Middle frontal gyrus (tissue), 1 donor: ENCODE measurements around the gene CFAP97D1.

Experiments
- DNase-seq: peaks from one replicate; pipeline ENCODE4 v3.0.0-alpha.2; 2015; ENCODE audit warnings: low spot score; ENCODE audit errors: extremely low spot score

Gene CFAP97D1

GRCh38 chr17:43780135-43780534 is at the start of gene CFAP97D1:
Gene CFAP97D1 (plus strand): TSS chr17:43780435. CDS start chr17:43780463, 28 bp downstream.
- no peak for DNase-seq

DNA sequence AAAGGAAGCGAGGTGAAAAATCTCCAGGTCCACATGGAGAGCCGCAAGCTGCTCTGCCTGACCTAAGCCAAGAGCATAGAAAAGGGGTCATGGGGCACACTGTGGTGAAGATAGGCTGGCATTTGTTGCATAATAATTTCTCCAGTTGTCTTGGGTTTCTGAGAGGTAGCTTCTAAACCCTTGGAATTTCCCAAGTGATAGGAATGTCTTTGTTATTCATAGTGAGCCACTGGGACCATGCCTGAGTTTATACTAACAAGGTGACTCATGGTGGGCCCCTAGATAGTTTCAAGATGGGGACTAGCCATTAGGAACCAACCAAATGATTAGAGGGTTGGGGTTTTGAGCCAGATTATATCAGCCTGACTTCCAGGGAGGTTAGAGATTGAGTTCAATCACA is 47.3 kb upstream of the CFAP97D1 start:
- DNase-seq: no peak

DNA sequence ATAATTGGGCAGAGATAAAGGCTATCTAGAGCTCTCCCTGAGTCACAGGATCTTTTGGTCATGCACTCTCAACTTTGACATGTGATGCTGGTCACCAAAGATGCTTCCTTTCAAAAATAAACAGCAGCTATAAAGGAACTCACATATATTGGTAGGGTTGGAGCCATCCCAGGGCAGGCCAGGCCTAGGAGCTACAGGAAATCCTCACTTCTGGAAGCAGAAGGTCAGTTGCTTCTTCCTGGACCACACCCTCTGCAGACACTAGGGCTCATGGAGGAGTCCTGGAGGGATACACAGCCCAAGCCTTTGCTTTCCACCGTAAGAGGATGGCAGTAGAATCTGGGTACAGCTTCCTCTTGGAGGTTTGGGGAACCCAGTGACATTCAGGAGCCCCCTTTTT is 46.3 kb upstream of the CFAP97D1 start:
- no peak for DNase-seq

GRCh38 chr17:43734376-43734775 is 45.9 kb upstream of the CFAP97D1 start:
- DNase-seq: no peak

DNA sequence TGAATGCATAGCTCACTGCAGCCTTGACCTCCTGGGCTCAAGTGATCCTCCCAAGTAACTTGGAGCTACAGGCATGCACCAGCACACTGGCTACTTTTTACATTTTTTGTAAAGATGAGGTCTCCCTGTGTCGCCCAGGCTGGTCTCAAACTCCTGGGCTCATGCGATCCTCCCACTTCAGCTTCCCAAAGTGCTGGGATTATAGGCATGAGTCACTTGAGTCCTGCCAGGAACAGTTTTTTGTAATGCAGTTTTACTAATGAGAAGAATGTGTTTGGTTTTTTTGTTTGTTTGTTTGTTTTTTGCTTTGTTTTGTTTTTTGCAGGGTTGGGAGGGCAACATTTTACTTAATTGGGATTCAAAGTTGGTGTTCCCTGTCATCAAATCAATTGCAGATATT is 43.8 kb upstream of the CFAP97D1 start:
- no peak for DNase-seq

- no peak for DNase-seq
Measured at GRCh38 chr17:43737722-43738121, 42.5 kb upstream of the CFAP97D1 start.

GRCh38 chr17:43740541-43740940 is 39.7 kb upstream of the CFAP97D1 start:
- DNase-seq: no peak

- no peak for DNase-seq
Measured at GRCh38 chr17:43741636-43742035, 38.6 kb upstream of the CFAP97D1 start.

- no peak for DNase-seq
Measured at GRCh38 chr17:43745541-43745940, 34.7 kb upstream of the CFAP97D1 start.

GRCh38 chr17:43750153-43750552 is 30.1 kb upstream of the CFAP97D1 start:
- DNase-seq: no peak

DNA sequence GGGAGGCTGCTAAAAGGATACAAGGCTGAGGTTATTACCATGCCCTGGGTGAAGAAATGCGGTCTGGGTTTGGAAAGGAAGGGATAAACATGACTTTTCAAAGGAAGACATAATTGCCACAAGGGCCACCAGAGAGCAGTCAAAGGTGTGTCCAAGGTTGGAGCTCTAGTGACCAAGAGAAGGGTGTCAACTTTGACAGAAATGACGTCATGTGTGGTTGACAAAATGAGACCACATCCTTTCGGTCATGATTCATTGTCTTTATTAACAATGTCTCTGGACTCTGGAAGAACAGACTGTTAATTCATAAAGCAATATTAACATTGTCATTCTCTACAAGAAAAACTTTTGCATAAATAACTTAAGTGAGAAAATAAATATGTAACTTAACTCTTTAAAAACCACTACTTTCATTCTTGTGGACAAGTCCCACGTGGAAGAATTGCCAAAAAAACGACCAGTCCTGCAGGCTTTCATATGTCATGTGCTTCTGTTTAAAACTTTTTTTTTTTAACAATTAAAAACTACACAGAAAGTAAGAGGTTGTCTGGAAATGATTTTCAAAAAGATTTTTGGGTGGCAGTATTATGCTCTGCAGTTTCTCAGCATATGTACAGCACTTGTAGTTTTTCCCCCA is 26.6 kb upstream of the CFAP97D1 start:
- DNase-seq: no peak

GRCh38 chr17:43754947-43755346 is 25.3 kb upstream of the CFAP97D1 start:
- DNase-seq: no peak

GRCh38 chr17:43755389-43755875 is 24.8 kb upstream of the CFAP97D1 start:
- no peak for DNase-seq

DNA sequence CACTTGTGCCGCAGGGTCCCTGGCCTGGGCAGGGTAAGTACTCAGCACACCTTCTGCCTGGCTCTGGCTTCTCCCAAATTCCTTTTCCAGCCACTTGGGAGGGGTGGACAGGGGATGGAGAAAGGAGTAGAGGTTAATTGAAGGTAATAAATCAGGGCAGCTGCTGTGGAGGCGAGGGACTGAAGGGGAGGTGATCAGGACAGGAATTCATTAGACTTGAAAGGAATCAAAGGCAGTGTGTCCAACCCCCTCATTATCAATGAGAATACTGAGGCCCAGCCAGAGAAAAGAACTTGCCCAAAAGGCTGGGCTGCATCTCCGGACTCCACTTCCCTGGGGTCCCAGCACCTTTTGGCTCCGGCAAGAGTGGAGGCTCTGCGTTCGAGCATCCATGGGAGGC is 24.0 kb upstream of the CFAP97D1 start:
- no peak for DNase-seq

DNA sequence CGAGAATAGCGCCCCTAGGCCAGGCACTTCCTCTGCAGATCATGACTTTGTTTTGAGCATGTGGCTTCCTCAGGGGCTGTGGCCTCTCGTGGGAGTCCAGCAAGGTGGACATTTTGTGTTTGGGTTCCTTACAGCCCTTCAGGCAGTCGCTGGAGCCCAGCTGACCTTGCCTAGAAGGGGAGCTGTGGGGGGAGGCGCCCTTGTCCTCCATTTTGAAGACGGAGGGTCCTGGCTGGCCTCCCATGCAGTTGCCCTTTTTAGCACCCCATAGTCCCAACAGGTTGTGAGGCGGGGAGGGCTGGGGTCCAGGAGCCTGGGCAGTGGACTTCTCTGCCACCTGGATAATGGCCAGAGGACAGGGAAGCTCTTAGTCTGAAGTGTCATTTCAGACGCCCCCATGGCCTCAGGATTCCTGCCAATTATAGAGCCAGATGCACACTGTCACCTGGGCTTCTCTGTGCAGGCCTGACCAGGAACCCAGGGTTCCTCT is 23.0 kb upstream of the CFAP97D1 start:
- DNase-seq: no peak

DNA sequence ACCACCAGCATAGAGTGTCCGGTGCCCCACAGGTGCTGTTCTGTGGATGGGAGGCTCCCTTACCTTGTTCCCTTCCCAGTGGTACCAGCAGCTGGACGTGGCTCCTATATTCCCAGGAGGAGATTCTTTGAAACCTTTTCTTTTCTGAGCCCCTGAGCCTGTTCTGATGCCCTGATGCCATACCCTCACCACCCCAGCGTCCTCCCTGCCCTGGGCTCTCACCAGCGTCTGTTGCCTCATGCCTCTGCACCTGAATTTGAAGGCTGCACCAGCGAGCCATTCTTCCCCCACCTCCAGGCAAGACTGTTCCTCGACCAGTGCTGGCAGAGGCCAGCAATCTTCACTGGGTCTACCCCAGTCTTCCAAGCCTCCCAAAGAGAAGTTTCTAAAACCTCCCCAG is 22.1 kb upstream of the CFAP97D1 start:
- DNase-seq: no peak

- no peak for DNase-seq
Measured at GRCh38 chr17:43758497-43759174, 21.6 kb upstream of the CFAP97D1 start, which contains the start of gene SOST. Gene SOST (minus strand): TSS chr17:43758791. CDS start chr17:43758741, 50 bp downstream.

- no peak for DNase-seq
Measured at GRCh38 chr17:43759836-43760235, 20.4 kb upstream of the CFAP97D1 start.

GRCh38 chr17:43760254-43760852 is 19.9 kb upstream of the CFAP97D1 start:
- DNase-seq: peak; percentile 78

GRCh38 chr17:43766413-43767052 is 13.7 kb upstream of the CFAP97D1 start:
- peak; percentile 6 for DNase-seq

DNA sequence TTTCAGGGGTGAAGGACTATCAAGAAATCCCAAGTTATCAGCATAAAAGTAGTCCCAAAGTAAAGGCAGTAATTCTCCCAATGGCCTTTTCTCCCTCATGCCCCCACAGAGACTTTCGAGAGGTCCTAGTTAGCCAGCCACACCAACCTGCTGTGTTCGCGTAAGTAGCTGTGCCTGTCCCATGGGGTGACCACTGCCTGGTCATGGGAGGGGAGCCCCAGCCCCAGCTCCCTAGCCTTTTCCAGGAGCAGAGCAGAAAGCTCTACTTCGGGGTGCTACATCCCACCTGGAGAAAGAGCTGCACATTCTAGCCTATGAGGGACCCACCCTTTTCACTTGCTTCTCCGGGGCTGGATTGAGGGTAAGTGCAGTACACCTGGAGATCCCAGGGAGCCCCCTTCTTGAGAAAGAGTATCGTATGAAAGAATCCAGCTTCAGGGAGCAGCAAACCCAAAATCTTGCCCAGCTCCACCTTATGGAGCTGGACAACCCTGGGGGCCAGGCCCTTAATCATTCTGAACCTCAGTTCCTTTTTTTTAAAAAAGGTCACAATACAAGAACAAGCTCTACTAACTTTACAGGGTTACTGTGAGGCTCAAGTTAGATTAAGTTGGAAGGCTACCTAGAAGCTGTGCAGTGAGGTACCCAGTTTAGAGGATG is 13.1 kb upstream of the CFAP97D1 start:
- no peak for DNase-seq
